ENCODE measurements around the gene TUBGCP6.

TUBGCP6 gene

GRCh38 chr22:50224071-50224470 lies 20.8 kb downstream of the TUBGCP6 start:
- no peak for DNase-seq

- DNase-seq = no peak
These were observed 22.3 kb downstream of the TUBGCP6 start for GRCh38 chr22:50222508-50222907.

- DNase-seq = no peak
These were observed 23.2 kb downstream of the TUBGCP6 start for GRCh38 chr22:50221410-50222300.

GRCh38 chr22:50220603-50221409 lies 24.0 kb downstream of the TUBGCP6 start:
- DNase-seq = no peak

- no peak for DNase-seq
These were observed 24.8 kb downstream of the TUBGCP6 start for GRCh38 chr22:50219800-50220602.

GRCh38 chr22:50218996-50219727 lies 25.7 kb downstream of the TUBGCP6 start:
- DNase-seq = peak; percentile 78

- DNase-seq = no peak
These were observed 26.4 kb downstream of the TUBGCP6 start for GRCh38 chr22:50218153-50218995.

GRCh38 chr22:50217543-50218152 lies 27.2 kb downstream of the TUBGCP6 start:
- DNase-seq = no peak

GRCh38 chr22:50216684-50217520 lies 27.9 kb downstream of the TUBGCP6 start:
- DNase-seq = no peak

GRCh38 chr22:50216055-50216683 lies 28.7 kb downstream of the TUBGCP6 start:
- DNase-seq = no peak

- DNase-seq = no peak
These were observed 29.3 kb downstream of the TUBGCP6 start for GRCh38 chr22:50215297-50216054.

GRCh38 chr22:50213263-50213662 lies 31.6 kb downstream of the TUBGCP6 start:
- no peak for DNase-seq

GRCh38 chr22:50211147-50211546 lies 33.7 kb downstream of the TUBGCP6 start:
- DNase-seq = no peak

GRCh38 chr22:50210378-50211139 lies 34.3 kb downstream of the TUBGCP6 start:
- no peak for DNase-seq

- DNase-seq = no peak
These were observed 34.9 kb downstream of the TUBGCP6 start for GRCh38 chr22:50209893-50210292.

GRCh38 chr22:50208939-50209892 lies 35.6 kb downstream of the TUBGCP6 start:
- DNase-seq = no peak

Data from T1000 (cell line).